DND-41 (cell line): Measurements from ENCODE around the gene CDKN1B.

Experiments used
- EZH2 ChIP-seq: IDR thresholded peaks from 3 replicates; pipeline ENCODE4 v1.6.1; 2012; ENCODE audit warnings: borderline replicate concordance, low read depth, mild to moderate bottlenecking, moderate library complexity, low read length, inconsistent platforms; ENCODE audit not compliant: severe bottlenecking
- TF ChIP-seq, protein P1 (sequence below): IDR thresholded peaks from 2 replicates; pipeline ENCODE4 v1.5.1; 2012; ENCODE audit warnings: borderline replicate concordance, low read length, moderate library complexity, mild to moderate bottlenecking; ENCODE audit not compliant: poor library complexity, severe bottlenecking; ENCODE audit errors: extremely low read depth

DNA sequence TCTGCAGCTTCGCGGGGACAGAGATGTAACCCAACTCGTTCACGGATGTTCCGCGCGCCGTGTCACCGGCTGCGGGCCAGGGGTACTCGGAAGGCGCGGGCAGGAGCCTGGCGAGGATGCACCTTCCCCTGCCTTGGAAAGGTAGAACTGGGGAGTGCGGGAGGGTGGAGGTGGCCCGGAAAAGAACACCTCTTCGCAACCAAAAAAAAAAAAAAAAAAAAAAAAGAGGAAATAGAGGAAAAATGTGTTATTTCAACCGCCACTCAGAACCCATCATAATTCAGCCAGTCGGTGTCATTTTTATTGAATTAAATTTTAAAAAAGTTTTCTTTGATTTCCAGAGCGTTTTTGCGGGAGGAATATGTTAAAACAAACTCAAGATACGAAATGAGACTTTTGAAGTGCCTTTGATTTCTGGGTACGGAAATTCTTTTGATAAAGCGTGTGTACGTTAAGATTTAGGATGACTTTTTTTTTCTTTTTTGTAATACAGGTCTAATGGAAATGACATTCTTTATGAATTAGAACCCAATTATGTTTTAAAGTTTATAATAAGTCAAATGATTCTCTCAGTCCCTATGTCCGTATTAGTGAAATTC is 8.9 kb downstream of the CDKN1B start:
- TF ChIP-seq, protein P1, sequence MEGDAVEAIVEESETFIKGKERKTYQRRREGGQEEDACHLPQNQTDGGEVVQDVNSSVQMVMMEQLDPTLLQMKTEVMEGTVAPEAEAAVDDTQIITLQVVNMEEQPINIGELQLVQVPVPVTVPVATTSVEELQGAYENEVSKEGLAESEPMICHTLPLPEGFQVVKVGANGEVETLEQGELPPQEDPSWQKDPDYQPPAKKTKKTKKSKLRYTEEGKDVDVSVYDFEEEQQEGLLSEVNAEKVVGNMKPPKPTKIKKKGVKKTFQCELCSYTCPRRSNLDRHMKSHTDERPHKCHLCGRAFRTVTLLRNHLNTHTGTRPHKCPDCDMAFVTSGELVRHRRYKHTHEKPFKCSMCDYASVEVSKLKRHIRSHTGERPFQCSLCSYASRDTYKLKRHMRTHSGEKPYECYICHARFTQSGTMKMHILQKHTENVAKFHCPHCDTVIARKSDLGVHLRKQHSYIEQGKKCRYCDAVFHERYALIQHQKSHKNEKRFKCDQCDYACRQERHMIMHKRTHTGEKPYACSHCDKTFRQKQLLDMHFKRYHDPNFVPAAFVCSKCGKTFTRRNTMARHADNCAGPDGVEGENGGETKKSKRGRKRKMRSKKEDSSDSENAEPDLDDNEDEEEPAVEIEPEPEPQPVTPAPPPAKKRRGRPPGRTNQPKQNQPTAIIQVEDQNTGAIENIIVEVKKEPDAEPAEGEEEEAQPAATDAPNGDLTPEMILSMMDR: no peak
- no peak for TF ChIP-seq EZH2
